HL-60 (cell line): Measurements from ENCODE around the gene MSH5.
A peak's percentile ranks its signal among the peaks of the same experiment; 100 is the strongest.

Experiments
- DNase-seq, 2 experiments: peaks; one replicate each; pipeline ENCODE4 v3.0.0-alpha.2; 2010 to 2020; ENCODE audit warnings: low read depth in 1 of 2, low spot score in 1 of 2
- H3K27ac ChIP-seq: fragments of 250-450 bp; sonication (Bioruptor Pico); replicated peaks from 2 replicates; pipeline ENCODE4 v1.5.1; 2020; ENCODE audit warnings: mild to moderate bottlenecking, moderate library complexity
- H3K27me3 ChIP-seq: fragments of 250-450 bp; sonication (Bioruptor Pico); 2 replicates; pipeline ENCODE4 v1.5.1; 2021; ENCODE audit warnings: mild to moderate bottlenecking, moderate library complexity; ENCODE audit not compliant: insufficient read depth, poor library complexity, severe bottlenecking
- H3K4me3 ChIP-seq: replicated peaks from 2 replicates; pipeline ENCODE4 v1.5.1; 2011; ENCODE audit warnings: mild to moderate bottlenecking, control low read depth, low read length; ENCODE audit not compliant: insufficient read depth
- GABPA ChIP-seq: IDR thresholded peaks from 2 replicates; pipeline ENCODE4 v1.6.1; 2012; ENCODE audit warnings: low read depth
- POLR2AphosphoS5 ChIP-seq: IDR thresholded peaks from 2 replicates; pipeline ENCODE4 v1.6.1; 2012; ENCODE audit warnings: low read depth
- SPI1 ChIP-seq: IDR thresholded peaks from 2 replicates; pipeline ENCODE4 v1.6.1; 2012; ENCODE audit warnings: low read depth, mild to moderate bottlenecking, borderline replicate concordance
- TF ChIP-seq, protein P1 (sequence below): IDR thresholded peaks from one replicate; pipeline ENCODE4 v1.5.1; 2011; ENCODE audit warnings: low read length, control low read depth, inconsistent platforms; ENCODE audit not compliant: insufficient read depth
- TF ChIP-seq, protein P2 (sequence below): IDR thresholded peaks from 2 replicates; pipeline ENCODE4 v1.6.1; 2012; ENCODE audit warnings: low read depth; ENCODE audit not compliant: insufficient replicate concordance

MSH5 gene

DNA sequence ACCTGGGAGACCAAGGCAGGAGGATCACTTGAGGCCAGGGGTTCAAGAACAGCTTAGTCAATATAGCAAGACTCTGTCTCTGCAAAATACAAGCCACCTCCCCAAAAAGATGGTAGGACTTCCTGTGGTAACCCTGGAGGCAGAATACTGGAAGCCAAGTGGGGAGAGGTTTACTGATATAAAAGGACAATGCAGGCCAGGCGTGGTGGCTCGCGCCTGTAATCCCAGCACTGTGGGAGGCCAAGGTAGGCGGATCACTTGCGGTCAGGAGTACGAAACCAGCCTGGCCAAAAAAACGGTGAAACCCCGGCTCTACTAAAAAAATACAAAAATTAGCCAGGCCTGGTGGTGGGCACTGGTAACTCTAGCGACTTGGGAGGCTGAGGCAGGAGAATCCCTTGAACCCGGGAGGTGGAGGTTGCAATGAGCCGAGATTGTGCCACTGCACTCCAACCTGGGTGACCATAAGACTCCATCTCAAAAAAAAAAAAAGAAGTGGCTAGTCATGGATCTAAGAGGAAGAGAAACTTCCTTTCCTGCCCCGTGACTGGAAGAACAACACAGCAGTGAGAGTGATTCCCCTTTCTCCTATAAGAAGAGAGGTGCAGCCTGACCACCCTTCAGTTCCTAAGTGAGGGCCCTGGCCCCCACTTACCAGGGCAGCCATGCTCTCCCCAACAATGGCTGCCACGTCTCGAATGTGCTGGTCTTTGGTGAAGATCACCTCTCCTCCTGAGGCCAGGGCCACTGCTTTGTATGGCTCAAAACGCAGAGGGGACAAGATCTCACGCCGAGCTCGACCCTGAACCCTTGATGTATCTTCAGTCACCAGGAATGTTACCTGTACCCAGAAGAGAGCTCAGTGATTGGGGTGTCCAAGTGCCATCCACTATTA lies 28.8 kb downstream of the MSH5 start:
- TF ChIP-seq, protein P1, sequence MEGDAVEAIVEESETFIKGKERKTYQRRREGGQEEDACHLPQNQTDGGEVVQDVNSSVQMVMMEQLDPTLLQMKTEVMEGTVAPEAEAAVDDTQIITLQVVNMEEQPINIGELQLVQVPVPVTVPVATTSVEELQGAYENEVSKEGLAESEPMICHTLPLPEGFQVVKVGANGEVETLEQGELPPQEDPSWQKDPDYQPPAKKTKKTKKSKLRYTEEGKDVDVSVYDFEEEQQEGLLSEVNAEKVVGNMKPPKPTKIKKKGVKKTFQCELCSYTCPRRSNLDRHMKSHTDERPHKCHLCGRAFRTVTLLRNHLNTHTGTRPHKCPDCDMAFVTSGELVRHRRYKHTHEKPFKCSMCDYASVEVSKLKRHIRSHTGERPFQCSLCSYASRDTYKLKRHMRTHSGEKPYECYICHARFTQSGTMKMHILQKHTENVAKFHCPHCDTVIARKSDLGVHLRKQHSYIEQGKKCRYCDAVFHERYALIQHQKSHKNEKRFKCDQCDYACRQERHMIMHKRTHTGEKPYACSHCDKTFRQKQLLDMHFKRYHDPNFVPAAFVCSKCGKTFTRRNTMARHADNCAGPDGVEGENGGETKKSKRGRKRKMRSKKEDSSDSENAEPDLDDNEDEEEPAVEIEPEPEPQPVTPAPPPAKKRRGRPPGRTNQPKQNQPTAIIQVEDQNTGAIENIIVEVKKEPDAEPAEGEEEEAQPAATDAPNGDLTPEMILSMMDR: no peak
- TF ChIP-seq GABPA (no peak), SPI1 (peak; percentile 57; the same call in 1 of the 2 replicates), POLR2AphosphoS5 (no peak)
- TF ChIP-seq, protein P2, sequence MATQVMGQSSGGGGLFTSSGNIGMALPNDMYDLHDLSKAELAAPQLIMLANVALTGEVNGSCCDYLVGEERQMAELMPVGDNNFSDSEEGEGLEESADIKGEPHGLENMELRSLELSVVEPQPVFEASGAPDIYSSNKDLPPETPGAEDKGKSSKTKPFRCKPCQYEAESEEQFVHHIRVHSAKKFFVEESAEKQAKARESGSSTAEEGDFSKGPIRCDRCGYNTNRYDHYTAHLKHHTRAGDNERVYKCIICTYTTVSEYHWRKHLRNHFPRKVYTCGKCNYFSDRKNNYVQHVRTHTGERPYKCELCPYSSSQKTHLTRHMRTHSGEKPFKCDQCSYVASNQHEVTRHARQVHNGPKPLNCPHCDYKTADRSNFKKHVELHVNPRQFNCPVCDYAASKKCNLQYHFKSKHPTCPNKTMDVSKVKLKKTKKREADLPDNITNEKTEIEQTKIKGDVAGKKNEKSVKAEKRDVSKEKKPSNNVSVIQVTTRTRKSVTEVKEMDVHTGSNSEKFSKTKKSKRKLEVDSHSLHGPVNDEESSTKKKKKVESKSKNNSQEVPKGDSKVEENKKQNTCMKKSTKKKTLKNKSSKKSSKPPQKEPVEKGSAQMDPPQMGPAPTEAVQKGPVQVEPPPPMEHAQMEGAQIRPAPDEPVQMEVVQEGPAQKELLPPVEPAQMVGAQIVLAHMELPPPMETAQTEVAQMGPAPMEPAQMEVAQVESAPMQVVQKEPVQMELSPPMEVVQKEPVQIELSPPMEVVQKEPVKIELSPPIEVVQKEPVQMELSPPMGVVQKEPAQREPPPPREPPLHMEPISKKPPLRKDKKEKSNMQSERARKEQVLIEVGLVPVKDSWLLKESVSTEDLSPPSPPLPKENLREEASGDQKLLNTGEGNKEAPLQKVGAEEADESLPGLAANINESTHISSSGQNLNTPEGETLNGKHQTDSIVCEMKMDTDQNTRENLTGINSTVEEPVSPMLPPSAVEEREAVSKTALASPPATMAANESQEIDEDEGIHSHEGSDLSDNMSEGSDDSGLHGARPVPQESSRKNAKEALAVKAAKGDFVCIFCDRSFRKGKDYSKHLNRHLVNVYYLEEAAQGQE: no peak
- peak; percentile 14 to 45 for DNase-seq
- Histone ChIP-seq H3K27ac (peak overlapping the region; percentile 41), H3K4me3 (no peak overlapping the region), H3K27me3 (no peaks in the 10 kb centered on the region)

DNA sequence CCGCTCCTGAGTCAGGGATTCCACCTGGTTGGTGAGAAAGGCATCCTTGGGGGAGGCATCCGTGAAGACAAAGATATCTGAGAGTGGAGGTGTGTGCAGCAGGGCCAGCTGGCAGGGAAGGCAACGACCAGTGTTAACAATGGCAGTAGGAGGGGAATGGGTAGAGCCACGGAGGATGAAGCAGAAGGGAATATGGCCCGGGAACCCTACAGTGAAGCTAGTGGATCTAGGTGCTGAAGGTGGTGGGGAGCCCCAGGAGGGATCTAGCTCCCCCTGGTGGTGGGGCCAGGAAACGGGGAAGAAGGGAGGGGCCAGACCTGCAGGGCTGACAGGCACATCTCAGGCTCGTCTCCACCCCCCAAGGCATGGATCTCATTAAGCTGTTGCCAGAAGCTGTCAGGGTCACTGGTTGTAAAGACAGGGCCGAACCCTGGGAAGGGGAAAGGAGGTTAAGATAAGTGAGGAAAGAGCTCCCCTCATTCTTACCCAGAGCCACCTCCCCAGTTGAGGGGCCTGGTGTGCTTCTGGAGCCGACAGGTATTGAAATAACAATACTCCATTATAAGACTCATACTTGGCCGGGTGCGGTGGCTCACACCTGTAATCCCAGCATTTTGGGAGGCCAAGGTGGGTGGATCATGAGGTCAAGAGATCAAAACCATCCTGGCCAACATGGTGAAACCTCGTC lies 30.0 kb downstream of the MSH5 start:
- TF ChIP-seq, protein P1: peak; percentile 93
- TF ChIP-seq, protein P2: no peak
- no peak overlapping the region for H3K4me3 ChIP-seq
- no peaks in the 10 kb centered on the region for H3K27me3 ChIP-seq
- no peak overlapping the region for H3K27ac ChIP-seq
- peak; percentile 73 to 90 for DNase-seq

DNA sequence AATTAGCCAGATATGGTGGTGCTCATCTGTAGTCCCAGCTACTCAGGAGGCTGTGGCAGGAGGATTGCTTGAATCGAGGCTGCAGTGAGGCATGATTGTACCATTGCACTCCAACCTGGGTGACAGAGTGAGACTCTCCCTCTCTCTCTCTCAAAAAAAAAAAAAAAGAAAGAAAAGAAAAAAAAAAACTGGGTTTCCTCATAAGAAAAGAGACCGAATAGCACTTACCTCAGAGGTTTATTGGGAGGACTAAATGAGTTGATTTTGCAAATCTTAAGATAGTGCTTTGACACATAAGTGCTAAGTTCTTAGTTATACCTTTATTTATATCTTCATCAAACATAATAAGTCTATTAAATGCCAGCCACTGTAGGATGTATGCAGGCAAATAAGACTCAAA lies 31.1 kb downstream of the MSH5 start:
- Histone ChIP-seq H3K27ac (no peak overlapping the region), H3K27me3 (no peaks in the 10 kb centered on the region), H3K4me3 (no peak overlapping the region)
- no peak for DNase-seq
- no peak for TF ChIP-seq GABPA
- TF ChIP-seq SPI1: no peak
- no peak for TF ChIP-seq POLR2AphosphoS5
- TF ChIP-seq, protein P1: no peak
- TF ChIP-seq, protein P2: no peak
